GM13976 (cell line): ENCODE data around the gene SOX6.

Source experiments
- DNase-seq: peaks from one replicate; pipeline ENCODE4 v3.0.0; 2012; ENCODE audit warnings: low spot score
- in situ Hi-C: fragments of 300-500 bp; cut with MboI; formaldehyde crosslinking; loops from one replicate; pipeline ENCODE4 v1.12.0; 2022; ENCODE audit warnings: low sequenced_read_pairs, mixed read lengths, inconsistent platforms; ENCODE audit not compliant: unreplicated experiment
- TF ChIP-seq, protein P1 (sequence below): IDR thresholded peaks from 2 replicates; pipeline ENCODE4 v1.5.1; 2012; ENCODE audit warnings: borderline replicate concordance, mild to moderate bottlenecking; ENCODE audit not compliant: insufficient read depth; ENCODE audit errors: extremely low read depth, missing control alignments, control extremely low read depth

SOX6 gene

DNA sequence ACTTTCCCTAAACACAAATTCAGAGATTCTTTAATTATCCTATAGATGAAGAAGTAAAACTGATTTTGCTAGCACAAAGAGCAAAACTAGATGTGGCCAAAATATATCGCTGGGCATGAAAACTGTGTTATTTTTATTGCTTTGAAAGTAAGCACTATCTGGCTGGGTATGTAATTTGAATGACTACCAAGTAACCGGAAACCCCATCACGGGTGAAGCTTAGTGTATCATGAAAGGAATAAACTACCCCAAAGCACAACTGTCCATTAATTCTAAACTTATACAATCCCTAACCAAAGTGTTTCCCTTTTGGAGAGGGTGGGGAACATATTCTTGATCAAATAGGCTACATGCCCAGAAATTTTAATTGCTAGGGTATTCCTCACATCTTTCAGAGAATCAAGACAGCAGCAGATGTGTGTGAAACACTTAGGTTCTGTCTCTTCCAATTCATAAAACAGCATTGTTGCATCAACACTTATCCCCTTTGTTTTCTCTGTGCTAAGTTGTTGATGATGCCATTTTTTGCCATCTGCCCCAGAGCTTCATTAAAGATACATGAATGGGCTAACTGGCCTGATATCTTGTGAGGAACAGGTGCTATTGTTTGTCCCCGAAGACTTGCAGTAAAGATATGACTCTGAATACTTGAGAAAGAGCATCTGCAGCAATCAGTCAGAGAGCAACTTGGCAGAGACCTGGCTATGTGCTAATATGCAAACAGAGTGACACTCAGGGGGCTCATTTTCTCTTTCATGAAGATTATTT, 238.2 kb downstream of the SOX6 start:
- DNase-seq, result no peak
- TF ChIP-seq, protein P1, sequence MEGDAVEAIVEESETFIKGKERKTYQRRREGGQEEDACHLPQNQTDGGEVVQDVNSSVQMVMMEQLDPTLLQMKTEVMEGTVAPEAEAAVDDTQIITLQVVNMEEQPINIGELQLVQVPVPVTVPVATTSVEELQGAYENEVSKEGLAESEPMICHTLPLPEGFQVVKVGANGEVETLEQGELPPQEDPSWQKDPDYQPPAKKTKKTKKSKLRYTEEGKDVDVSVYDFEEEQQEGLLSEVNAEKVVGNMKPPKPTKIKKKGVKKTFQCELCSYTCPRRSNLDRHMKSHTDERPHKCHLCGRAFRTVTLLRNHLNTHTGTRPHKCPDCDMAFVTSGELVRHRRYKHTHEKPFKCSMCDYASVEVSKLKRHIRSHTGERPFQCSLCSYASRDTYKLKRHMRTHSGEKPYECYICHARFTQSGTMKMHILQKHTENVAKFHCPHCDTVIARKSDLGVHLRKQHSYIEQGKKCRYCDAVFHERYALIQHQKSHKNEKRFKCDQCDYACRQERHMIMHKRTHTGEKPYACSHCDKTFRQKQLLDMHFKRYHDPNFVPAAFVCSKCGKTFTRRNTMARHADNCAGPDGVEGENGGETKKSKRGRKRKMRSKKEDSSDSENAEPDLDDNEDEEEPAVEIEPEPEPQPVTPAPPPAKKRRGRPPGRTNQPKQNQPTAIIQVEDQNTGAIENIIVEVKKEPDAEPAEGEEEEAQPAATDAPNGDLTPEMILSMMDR, result no peak
- in situ Hi-C loops, result no loop called here

DNA sequence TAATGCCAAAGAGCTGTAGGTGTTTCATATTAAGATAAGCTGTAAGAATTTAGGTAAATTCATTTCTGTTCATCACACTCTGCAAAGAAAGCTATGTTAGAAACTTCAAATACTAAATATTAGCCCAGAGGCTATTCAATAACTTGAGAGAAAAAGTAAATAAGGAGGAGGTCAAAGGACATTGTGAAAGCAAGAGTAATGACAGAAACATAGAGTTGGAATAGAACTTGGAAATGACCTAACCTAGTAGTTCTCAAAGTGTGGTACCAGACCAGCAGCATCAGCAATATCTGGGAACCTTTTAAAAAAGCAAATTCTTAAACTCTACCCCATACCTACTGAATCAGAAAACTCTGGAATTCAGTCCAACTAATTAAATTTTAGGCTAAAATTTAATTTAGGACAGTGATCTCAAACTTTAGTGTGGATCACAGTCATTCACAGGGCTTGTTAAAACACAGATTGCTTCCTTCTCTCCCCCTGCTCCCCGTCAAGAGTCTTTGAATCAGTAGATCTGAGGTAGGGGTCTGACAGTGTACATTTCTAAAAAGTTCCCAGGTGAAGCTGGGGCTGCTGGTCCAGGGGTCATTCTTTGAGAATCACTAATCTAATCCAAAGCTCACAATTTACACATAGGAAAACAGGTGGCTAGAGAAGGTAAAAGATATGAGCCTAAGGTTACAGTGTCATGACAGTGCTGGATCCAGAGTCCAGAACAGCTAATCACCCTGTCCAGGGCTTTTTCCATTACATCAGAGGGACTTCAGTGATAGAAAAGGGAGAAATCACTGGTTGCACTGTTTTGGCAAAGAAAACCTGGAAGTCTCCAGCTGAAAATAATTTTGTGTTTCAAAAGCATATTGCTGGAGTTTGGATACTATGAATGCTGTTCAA, 241.1 kb downstream of the SOX6 start:
- in situ Hi-C loops, result no loop called here
- TF ChIP-seq, protein P1, result no peak
- DNase-seq, result no peak

DNA sequence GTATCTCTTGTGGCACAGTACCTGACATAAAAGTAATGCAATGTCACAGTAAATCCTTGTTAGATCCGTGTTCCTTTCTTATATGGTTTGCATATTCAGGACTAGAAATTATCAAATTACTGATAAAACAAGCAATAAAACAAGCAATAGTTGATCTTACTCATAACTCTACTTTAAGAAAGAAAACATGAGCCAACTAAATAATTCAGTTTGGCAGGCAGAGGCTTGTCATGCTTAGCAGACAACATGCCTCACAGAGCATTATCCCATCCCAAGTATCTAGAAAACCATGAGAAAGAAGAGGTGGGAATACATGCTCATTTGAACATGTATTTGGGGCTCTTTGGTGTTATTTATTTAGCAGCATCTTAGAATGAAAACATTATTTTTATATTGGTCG, 241.9 kb downstream of the SOX6 start:
- no peak for DNase-seq
- in situ Hi-C loops, result no loop called here
- TF ChIP-seq, protein P1, result no peak

DNA sequence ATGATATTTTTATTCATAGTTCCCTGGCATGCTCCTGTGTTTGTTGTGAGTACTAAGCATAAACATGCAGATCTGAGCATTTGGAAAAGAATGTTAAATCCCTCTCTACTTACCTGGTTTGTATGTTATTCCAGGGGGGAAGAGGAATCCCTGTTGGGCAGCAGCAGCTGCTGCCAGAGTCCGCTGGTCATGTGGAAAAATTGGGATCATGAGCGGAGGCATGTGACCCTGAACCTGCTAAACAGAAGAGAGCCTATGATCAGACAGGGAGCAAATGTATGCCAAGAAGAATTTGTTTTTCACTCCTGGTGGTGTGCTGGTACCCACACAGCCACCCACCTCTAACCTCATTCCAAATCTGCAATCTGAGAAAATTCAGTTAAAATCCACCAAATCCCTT, 244.7 kb downstream of the SOX6 start:
- in situ Hi-C loops, result no loop called here
- TF ChIP-seq, protein P1, result no peak
- no peak for DNase-seq

GRCh38 chr11:16110886-16111285, 245.5 kb downstream of the SOX6 start:
- no peak for DNase-seq
- TF ChIP-seq, protein P1, result no peak
- in situ Hi-C loops, result no loop called here

DNA sequence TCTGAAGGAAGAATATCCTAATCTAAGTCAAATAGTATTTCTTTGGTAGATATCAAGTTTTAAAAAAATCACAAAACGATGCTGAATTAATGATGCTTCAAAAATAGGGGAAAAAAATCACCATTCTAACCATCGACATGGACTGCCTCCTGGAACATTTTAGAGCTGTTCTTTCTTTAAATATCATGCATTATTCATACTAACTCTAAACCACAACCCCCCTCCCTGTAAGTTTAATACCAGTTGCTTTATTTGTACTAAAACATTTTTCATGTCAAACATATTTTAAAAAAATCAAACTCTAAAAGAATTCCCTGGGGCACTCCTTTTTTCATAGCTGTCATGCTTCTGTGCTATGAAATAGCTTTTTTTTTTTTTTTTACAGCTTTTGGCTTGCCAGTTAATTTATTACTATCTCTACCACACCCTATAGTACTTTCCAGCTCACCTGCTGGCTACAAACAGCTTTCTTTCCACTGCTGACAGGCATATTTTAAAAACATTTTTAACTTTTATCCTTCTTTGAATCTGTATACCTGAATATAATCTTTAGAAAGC, 256.9 kb downstream of the SOX6 start:
- TF ChIP-seq, protein P1, result no peak
- no peak for DNase-seq
- in situ Hi-C loops, result no loop called here
